IPS-15b (cell line): Measurements from ENCODE around the gene WNT7B.

Experiments used
- H3K27me3 ChIP-seq: one replicate; pipeline ENCODE4 v1.6.1; 2013; ENCODE audit warnings: low read length; ENCODE audit not compliant: control insufficient read depth, insufficient read depth
- H3K36me3 ChIP-seq: one replicate; pipeline ENCODE4 v1.6.1; 2013; ENCODE audit warnings: low read length; ENCODE audit not compliant: control insufficient read depth, insufficient read depth
- H3K4me1 ChIP-seq: one replicate; pipeline ENCODE4 v1.6.1; 2013; ENCODE audit warnings: mild to moderate bottlenecking, low read length; ENCODE audit not compliant: control insufficient read depth, insufficient read depth
- H3K4me3 ChIP-seq: one replicate; pipeline ENCODE4 v1.5.1; 2013; ENCODE audit warnings: low read depth, low read length
- H3K9ac ChIP-seq: one replicate; pipeline ENCODE4 v1.6.1; 2013; ENCODE audit warnings: low read depth, mild to moderate bottlenecking, low read length
- H3K9me3 ChIP-seq: one replicate; pipeline ENCODE4 v1.6.1; 2013; ENCODE audit warnings: mild to moderate bottlenecking, low read length; ENCODE audit not compliant: control insufficient read depth, insufficient read depth

The WNT7B gene

DNA sequence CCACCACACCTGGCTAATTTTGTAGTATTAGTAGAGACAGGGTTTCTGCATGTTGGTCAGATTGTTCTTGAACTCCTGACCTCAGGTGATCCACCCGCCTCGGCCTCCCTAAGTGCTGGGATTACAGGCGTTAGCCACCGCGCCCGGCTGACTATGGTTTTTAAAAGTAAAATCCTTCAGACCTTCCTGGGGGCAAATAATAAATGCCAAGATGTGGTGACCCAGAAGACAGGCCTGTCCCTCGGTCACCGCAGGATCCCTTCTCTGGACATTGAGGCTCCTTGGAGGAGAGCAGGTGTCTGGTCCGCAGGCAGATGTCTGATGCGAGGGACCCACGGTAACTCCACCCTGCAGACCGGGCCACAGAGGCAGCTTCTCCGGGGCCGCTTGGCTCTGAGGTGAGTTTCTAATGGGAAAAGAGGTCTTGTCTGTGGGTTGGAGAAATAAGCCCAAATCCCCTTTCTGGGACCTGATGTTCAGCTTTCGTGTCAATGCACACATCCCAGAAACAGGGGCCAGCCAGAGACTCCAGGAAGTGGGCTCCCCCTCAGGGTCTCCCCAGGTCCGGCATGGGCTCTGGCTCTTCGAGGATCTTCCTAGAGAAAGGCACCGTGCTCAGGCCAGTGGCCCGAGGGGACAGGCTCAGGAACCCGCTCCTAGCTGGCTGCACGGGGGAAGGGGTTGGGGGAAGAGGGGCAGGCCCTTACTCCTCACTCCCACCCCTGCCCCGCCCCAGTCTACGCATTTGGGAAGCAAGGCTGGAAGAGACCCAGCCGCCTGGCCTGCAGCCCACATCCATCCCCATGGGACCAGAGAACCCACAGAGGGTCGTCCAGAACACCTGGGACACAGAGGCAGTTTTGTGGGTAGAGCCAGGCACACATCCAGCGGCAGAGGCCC lies 100.6 kb downstream of the WNT7B start:
- Histone ChIP-seq H3K9me3 (no peaks in the 10 kb centered on the region), H3K36me3 (no peaks in the 10 kb centered on the region), H3K27me3 (peaks cover 2% of the 10 kb centered on the region), H3K4me3 (no peak overlapping the region), H3K9ac (no peak overlapping the region), H3K4me1 (no peaks in the 10 kb centered on the region)

DNA sequence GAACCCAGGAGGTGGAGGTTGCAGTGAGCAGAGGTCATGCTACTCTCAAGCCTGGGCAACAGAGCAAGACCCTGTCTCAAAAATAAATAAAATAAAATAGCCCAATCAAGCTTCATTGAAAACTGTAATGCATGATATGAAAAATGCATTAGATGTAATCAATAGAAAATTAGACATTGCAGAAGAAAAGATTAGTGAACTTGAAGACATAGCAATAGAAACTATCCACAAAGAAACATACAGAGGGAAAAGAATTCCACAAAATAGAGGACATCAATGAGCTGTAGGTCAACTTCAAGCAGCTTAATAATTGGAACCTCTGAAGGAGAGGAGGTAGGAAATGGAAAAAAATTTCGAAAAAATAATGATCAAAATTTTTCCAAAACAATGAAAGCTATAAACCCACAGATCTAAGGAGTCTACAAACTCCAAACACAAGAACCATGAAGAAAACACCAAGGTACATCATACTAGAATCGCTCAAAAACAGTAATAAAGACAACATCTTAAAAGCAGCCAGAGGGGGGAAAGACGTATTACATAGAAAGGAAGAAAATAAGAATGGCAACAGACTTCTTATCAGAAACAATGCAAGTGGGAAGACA lies 104.2 kb downstream of the WNT7B start:
- no peaks in the 10 kb centered on the region for H3K9me3 ChIP-seq
- H3K4me1 ChIP-seq, result no peaks in the 10 kb centered on the region
- no peak overlapping the region for H3K9ac ChIP-seq
- peaks cover 22% of the 10 kb centered on the region for H3K27me3 ChIP-seq
- no peak overlapping the region for H3K4me3 ChIP-seq
- H3K36me3 ChIP-seq, result no peaks in the 10 kb centered on the region

DNA sequence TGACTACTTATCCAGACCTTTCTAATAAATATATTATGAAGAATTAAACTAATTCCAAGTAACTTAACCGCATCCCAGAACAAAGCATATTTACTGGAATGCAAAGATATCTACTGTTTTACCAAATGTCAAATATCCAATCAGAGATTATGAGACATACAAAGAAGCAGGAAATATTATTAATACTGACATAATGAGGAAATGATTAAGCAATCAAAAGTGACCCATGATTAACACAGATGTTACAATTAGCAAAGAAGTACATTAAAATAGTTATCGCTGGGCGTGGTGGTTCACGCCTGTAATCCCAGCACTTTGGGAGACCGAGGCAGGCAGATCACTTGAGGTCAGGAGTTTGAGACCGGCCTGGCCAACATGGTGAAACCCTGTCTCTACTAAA lies 105.2 kb downstream of the WNT7B start:
- Histone ChIP-seq H3K27me3 (peaks cover 29% of the 10 kb centered on the region), H3K9me3 (no peaks in the 10 kb centered on the region), H3K4me1 (no peaks in the 10 kb centered on the region), H3K36me3 (no peaks in the 10 kb centered on the region), H3K4me3 (no peak overlapping the region), H3K9ac (no peak overlapping the region)
